ENCODE measurements around the gene PCID2.

GRCh38 chr13:113149711-113150549 is 58.5 kb downstream of the PCID2 start:
- TF ChIP-seq, protein P1, sequence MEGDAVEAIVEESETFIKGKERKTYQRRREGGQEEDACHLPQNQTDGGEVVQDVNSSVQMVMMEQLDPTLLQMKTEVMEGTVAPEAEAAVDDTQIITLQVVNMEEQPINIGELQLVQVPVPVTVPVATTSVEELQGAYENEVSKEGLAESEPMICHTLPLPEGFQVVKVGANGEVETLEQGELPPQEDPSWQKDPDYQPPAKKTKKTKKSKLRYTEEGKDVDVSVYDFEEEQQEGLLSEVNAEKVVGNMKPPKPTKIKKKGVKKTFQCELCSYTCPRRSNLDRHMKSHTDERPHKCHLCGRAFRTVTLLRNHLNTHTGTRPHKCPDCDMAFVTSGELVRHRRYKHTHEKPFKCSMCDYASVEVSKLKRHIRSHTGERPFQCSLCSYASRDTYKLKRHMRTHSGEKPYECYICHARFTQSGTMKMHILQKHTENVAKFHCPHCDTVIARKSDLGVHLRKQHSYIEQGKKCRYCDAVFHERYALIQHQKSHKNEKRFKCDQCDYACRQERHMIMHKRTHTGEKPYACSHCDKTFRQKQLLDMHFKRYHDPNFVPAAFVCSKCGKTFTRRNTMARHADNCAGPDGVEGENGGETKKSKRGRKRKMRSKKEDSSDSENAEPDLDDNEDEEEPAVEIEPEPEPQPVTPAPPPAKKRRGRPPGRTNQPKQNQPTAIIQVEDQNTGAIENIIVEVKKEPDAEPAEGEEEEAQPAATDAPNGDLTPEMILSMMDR (IDR thresholded peaks at IDR 0.05), result no peak
- TF ChIP-seq POLR2A (IDR thresholded peaks at IDR 0.05) (no peak), EP300 (IDR thresholded peaks at IDR 0.05) (no peak), POLR2AphosphoS5 (IDR thresholded peaks at IDR 0.05) (no peak)
